ENCODE measurements around the gene GTSE1.
A peak's percentile ranks its signal among the peaks of the same experiment; 100 is the strongest.

The GTSE1 gene

GRCh38 chr22:46356496-46357480, 60.1 kb downstream of the GTSE1 start:
- in situ Hi-C loops (cut with MboI; ENCODE audit: low pct_unique_long_range_greater_than_20kb, low sequenced_read_pairs), result loop anchor here (10.0 kb wide), 1 partner anchor 178 kb away; the partner anchor contains the start of gene CELSR1
- no peak for DNase-seq

GRCh38 chr22:46357711-46358520, 61.2 kb downstream of the GTSE1 start:
- in situ Hi-C loops (cut with MboI; ENCODE audit: low pct_unique_long_range_greater_than_20kb, low sequenced_read_pairs), result loop anchor here (10.0 kb wide), 1 partner anchor 177 kb away; the partner anchor contains the start of gene CELSR1
- DNase-seq, result no peak

GRCh38 chr22:46358766-46359165, 62.1 kb downstream of the GTSE1 start:
- DNase-seq, result no peak
- in situ Hi-C loops (cut with MboI; ENCODE audit: low pct_unique_long_range_greater_than_20kb, low sequenced_read_pairs), result loop anchor here (10.0 kb wide), 1 partner anchor 176 kb away; the partner anchor contains the start of gene CELSR1

DNA sequence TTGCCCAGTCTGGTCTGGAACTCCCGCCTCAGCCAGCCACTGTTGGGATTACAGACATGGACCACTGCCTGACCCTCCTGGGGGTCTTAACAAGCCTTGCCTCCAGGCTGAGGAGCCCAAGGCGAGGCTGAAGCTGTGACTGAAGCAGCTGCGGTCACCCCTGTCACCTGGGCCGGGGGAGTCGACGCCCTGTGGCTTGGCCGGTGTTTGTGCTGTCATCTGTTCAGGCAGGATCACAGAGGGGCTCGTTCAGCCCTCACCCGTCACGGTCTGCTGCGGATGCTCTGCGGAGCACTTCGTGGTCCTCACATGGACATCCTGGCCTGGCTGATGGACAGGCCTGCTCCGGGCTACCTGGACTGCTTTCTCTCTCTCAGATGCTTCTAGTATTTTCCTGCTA, 62.7 kb downstream of the GTSE1 start:
- in situ Hi-C loops (cut with MboI; ENCODE audit: low pct_unique_long_range_greater_than_20kb, low sequenced_read_pairs), result loop anchor here (10.0 kb wide), 1 partner anchor 175 kb away; the partner anchor contains the start of gene CELSR1
- no peak for DNase-seq

DNA sequence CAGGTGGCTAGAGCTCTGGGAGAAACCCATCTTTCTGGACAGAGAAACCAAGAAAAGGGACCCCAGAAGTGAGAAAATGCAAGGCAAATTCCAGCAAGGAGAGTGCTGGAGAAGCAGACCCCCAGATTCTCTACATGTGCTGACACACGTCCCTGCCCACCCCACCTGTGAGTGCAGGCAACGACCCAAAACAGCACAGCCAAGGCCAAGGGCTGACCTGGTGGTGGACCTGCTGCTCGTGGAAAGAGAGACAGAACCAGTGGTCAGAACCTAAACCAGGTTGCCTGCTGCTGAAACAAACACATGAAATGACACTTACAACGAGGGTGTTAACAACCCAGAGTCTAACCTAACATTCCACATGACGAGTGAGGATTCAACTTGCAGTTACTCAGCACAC, 63.4 kb downstream of the GTSE1 start:
- in situ Hi-C loops (cut with MboI; ENCODE audit: low pct_unique_long_range_greater_than_20kb, low sequenced_read_pairs), result no loop called here
- no peak for DNase-seq

DNA sequence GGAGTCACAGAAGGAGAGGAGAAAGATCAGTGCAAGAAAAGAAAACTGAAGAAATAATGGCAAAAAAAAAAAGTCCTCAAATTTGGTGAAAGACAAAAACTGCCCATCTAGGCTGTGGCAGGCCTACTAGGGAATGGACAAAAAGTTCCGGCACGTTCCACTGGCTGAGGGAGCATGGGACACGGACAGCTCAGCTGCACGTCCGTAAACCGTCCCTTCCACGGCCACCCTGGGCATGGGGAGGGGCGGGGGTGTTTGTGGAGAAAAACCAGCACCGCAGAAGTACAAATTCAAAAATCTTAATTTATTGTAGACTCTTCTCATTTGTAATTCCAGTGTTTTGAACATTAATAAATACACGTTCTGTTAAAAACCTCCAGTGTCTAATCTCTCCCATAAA, 64.2 kb downstream of the GTSE1 start:
- in situ Hi-C loops (cut with MboI; ENCODE audit: low pct_unique_long_range_greater_than_20kb, low sequenced_read_pairs), result no loop called here
- DNase-seq, result no peak

- in situ Hi-C loops (cut with MboI; ENCODE audit: low pct_unique_long_range_greater_than_20kb, low sequenced_read_pairs), result no loop called here
- no peak for DNase-seq
Observed at GRCh38 chr22:46361826-46362202, 65.1 kb downstream of the GTSE1 start.

GRCh38 chr22:46362203-46362933, 65.7 kb downstream of the GTSE1 start:
- in situ Hi-C loops (cut with MboI; ENCODE audit: low pct_unique_long_range_greater_than_20kb, low sequenced_read_pairs), result no loop called here
- DNase-seq, result no peak

DNA sequence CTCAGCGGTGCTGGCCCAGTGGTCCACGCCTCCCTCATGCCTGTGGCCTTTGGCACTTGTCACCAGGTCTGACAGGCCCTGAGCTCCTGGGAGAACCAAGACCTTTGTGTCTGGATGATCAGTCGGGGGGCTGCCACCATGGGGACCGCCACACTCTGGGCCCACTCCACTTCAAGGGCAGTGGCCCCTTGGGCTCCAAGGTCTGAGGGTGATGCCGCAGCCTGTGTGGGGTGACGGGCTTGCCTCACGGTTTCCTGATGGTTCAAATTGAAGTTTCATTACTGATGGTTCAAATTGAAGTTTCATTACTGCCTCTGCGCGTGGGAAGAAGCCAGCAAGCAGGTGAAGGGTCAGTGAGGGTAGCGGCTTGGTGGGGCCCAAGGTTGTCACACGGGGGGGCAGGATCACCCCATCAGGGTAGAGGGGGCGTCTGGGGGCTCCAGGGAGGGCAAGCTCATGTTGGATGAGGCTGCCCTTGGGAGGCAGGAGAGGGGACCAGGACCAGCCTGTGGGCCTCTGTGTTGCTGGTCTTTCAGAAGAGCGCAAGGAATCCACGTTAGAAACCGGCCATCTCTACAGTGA, 66.4 kb downstream of the GTSE1 start:
- DNase-seq, result no peak
- in situ Hi-C loops (cut with MboI; ENCODE audit: low pct_unique_long_range_greater_than_20kb, low sequenced_read_pairs), result no loop called here

DNA sequence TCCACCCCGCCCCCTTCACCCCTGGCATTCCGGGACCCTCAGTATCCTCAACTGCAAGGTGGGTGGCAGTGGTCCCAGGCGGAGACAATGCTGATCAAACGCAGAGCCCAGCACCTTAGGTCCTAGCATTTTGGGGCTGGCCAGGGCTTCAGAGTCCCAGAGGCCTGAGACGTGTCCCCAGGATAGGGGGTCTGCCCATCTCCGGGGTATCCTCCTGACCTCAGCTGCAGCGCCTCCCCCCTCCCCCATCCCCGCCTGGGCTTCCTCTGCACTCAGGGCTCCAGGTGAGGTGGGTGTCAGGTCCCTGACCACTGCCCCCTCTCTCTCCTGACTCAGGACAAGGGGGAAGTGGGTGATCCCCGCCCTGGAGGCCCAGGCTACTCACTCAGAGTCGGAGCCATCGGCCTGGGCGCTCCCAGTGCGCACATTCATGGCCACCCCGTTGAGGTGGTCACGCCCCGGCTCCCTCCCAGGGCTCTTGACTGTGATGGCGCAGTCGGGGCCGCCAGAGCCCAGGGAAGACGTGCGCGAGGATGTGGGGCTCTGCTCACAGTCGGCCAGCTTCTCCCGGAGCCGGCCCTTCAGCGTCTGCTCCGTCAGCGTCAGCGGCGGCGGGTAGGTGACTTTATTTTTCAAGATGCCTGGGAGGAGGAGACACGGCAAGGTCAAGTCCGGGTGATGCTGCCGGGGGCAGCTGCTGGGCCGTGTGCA, 67.1 kb downstream of the GTSE1 start:
- in situ Hi-C loops (cut with MboI; ENCODE audit: low pct_unique_long_range_greater_than_20kb, low sequenced_read_pairs), result no loop called here

GRCh38 chr22:46364341-46365165, 67.9 kb downstream of the GTSE1 start:
- DNase-seq, result no peak
- in situ Hi-C loops (cut with MboI; ENCODE audit: low pct_unique_long_range_greater_than_20kb, low sequenced_read_pairs), result no loop called here

More for the DNA sequence above, 67.1 kb downstream of the GTSE1 start:
- no peak for DNase-seq

- DNase-seq, result no peak
- in situ Hi-C loops (cut with MboI; ENCODE audit: low pct_unique_long_range_greater_than_20kb, low sequenced_read_pairs), result no loop called here
Observed at GRCh38 chr22:46365166-46365624, 68.5 kb downstream of the GTSE1 start.

GRCh38 chr22:46366327-46366731, 69.7 kb downstream of the GTSE1 start:
- in situ Hi-C loops (cut with MboI; ENCODE audit: low pct_unique_long_range_greater_than_20kb, low sequenced_read_pairs), result no loop called here
- no peak for DNase-seq

DNA sequence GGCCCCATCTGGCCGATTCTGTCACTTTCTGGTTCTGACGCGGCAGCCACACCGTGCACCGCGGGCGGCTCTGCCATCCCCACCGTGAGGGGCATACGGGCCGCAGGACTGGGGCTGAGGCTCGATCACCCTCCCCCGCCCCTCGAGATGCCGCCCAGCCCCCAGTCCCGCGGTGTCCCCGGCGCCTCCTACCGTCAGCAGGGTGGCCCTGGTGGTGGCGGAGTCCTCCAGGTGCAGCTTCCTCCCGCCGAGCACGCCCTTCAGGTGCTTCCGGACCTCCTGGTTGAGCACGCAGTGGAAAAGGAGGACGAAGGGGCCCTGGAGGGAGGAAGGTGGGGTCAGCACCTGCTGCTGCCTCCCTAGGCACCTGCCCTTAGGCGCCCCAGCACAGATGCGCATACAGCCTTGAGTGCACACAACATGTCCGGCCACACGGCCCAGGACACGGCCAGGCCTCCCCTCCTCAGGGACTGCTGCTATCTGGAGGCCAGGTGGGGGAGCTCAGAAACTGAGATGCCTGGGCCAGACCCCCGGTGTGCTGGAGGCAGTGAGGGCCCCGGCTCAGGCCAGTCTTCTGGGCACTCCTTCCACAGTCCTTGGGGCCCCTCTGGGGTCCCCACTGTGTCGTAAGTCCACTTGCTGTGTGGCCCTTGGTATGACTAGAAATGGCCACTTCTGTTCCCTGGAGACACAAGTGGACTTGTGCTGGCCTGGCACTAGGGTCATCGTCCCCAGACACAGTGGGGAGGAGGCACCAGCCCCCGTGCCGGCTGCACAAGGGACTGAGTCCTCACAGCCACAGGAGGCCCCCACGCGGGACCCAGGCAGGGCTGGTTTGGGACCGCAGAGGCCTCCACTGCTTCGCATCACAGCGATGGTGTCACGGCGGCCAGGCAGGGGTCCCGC, 70.4 kb downstream of the GTSE1 start:
- DNase-seq, result no peak
- in situ Hi-C loops (cut with MboI; ENCODE audit: low pct_unique_long_range_greater_than_20kb, low sequenced_read_pairs), result no loop called here

GRCh38 chr22:46367707-46368191, 71.1 kb downstream of the GTSE1 start:
- in situ Hi-C loops (cut with MboI; ENCODE audit: low pct_unique_long_range_greater_than_20kb, low sequenced_read_pairs), result no loop called here
- DNase-seq, result peak; percentile 67

GRCh38 chr22:46368422-46368821, 71.8 kb downstream of the GTSE1 start:
- in situ Hi-C loops (cut with MboI; ENCODE audit: low pct_unique_long_range_greater_than_20kb, low sequenced_read_pairs), result no loop called here
- no peak for DNase-seq

Data from KBM-7 (cell line).